HCT116 (cell line): ENCODE data around the gene LMBR1. TPM values are rescaled to one million over a fixed set of nuclear protein-coding genes. Genes with fewer than 3 reads are reported as not detected.

Experiments
- ATAC-seq: fragments of 200-7000 bp; cut with Tn5 transposase; 2 replicates; pipeline ENCODE4 v1.9.1; 2020; ENCODE audit warnings: mild to moderate bottlenecking, moderate library complexity
- BruUV-seq: library from RNA; stranded (reverse); fragments of 400-500 nt; replicated peaks from 2 replicates; lab custom pipeline; 2021; lab: Mats Ljungman, UMichigan
- CTCF ChIA-PET: fragments of 300-600 bp; sonication (Branson Sonifier 250); formaldehyde crosslinking; loops from one replicate; lab custom pipeline; 2021; ENCODE audit warnings: antibody characterized with exemption; lab: Charles Lee
- POLR2A ChIA-PET: fragments of 300-600, 350-600 bp; sonication (Branson Sonifier 250); formaldehyde crosslinking; loops from one replicate; lab custom pipeline; 2021; ENCODE audit warnings: antibody characterized with exemption; lab: Charles Lee
- RAD21 ChIA-PET, 2 experiments: fragments of 300-600 bp; sonication (Branson Sonifier 250); formaldehyde crosslinking; loops; one replicate each; lab custom pipeline; 2023; ENCODE audit warnings: low total read pairs in 2 of 2; ENCODE audit not compliant: uncharacterized antibody in 2 of 2, unreplicated experiment in 2 of 2, low non-redundant PET in 1 of 2; lab: Charles Lee
- DNase-seq: peaks from one replicate; pipeline ENCODE4 v3.0.0-alpha.2; 2010; ENCODE audit warnings: low read depth, low spot score
- H2AFZ ChIP-seq: fragments of 200-600 bp; shearing (Covaris generic), sonication (generic); 2 replicates; pipeline ENCODE4 v1.6.1; 2017; ENCODE audit warnings: low read depth, mixed run types, mixed read lengths, antibody characterized with exemption, low read length; ENCODE audit not compliant: poor library complexity, severe bottlenecking
- H3K27ac ChIP-seq: 2 replicates; pipeline ENCODE4 v1.5.1; 2012; ENCODE audit warnings: low read depth, low read length
- H3K27me3 ChIP-seq: fragments of 200-600 bp; sonication (generic); 2 replicates; pipeline ENCODE4 v1.6.1; 2016; ENCODE audit warnings: mixed run types, low read length, mixed read lengths; ENCODE audit not compliant: insufficient read depth
- H3K36me3 ChIP-seq, 2 experiments: fragments of 200-500 bp in 1 of 2; fragments of 200-600 bp in 1 of 2; sonication (Bioruptor generic) in 1 of 2; sonication (generic) in 1 of 2; 2 replicates each; pipeline versions ENCODE4 v1.5.1 to v1.6.1; 2014 to 2016; ENCODE audit warnings: low read length in 2 of 2, inconsistent platforms in 1 of 2, mixed read lengths in 1 of 2, mixed run types in 1 of 2; ENCODE audit not compliant: insufficient read depth in 2 of 2, control insufficient read depth in 1 of 2
- H3K4me1 ChIP-seq, 2 experiments: fragments of 200-600 bp in 1 of 2; sonication (generic) in 1 of 2; 2 replicates each; pipeline versions ENCODE4 v1.5.1 to v1.6.1; 2012 to 2017; ENCODE audit warnings: low read length in 2 of 2, inconsistent platforms in 1 of 2, mild to moderate bottlenecking in 1 of 2, mixed read lengths in 1 of 2, mixed run types in 1 of 2, moderate library complexity in 1 of 2; ENCODE audit not compliant: insufficient read depth in 2 of 2, control insufficient read depth in 1 of 2
- H3K4me2 ChIP-seq: fragments of 200-600 bp; sonication (generic); 2 replicates; pipeline ENCODE4 v1.6.1; 2017; ENCODE audit warnings: mixed run types, low read length, mixed read lengths
- H3K4me3 ChIP-seq, 2 experiments: fragments of 200-600 bp in 1 of 2; sonication (generic) in 1 of 2; replicated peaks in 1 of 2; 2 replicates each; pipeline ENCODE4 v1.5.1; 2011 to 2016; ENCODE audit warnings: low read length in 2 of 2, control low read depth in 1 of 2, low read depth in 1 of 2, mild to moderate bottlenecking in 1 of 2, mixed read lengths in 1 of 2, mixed run types in 1 of 2
- H3K79me2 ChIP-seq: fragments of 200-600 bp; sonication (generic); 2 replicates; pipeline ENCODE4 v1.6.1; 2017; ENCODE audit warnings: mild to moderate bottlenecking, mixed run types, low read length, moderate library complexity, mixed read lengths; ENCODE audit not compliant: insufficient read depth
- H3K9ac ChIP-seq: fragments of 200-600 bp; sonication (generic); 2 replicates; pipeline ENCODE4 v1.6.1; 2016; ENCODE audit warnings: low read length, mixed read lengths
- H3K9me2 ChIP-seq: fragments of 200-600 bp; sonication (generic), shearing (Covaris generic); 2 replicates; pipeline ENCODE4 v1.6.1; 2017; ENCODE audit warnings: mixed run types, mild to moderate bottlenecking, moderate library complexity; ENCODE audit not compliant: insufficient read depth
- H3K9me3 ChIP-seq, 2 experiments: fragments of 200-500 bp in 1 of 2; fragments of 200-600 bp in 1 of 2; sonication (Bioruptor generic) in 1 of 2; sonication (generic) in 1 of 2; 2 replicates each; pipeline ENCODE4 v1.6.1; 2014 to 2017; ENCODE audit warnings: low read length in 2 of 2, mixed read lengths in 2 of 2, inconsistent platforms in 1 of 2, low read depth in 1 of 2, mild to moderate bottlenecking in 1 of 2, mixed run types in 1 of 2, moderate library complexity in 1 of 2; ENCODE audit not compliant: control insufficient read depth in 1 of 2, insufficient read depth in 1 of 2
- H4K20me1 ChIP-seq: fragments of 200-600 bp; sonication (generic), shearing (Covaris generic); 2 replicates; pipeline ENCODE4 v1.6.1; 2017; ENCODE audit warnings: mixed run types, mild to moderate bottlenecking, moderate library complexity; ENCODE audit not compliant: insufficient read depth
- CEBPB ChIP-seq: IDR thresholded peaks from 2 replicates; pipeline ENCODE4 v1.6.1; 2012; ENCODE audit warnings: low read depth
- EGR1 ChIP-seq: IDR thresholded peaks from 2 replicates; pipeline ENCODE4 v1.6.1; 2012; ENCODE audit warnings: low read depth
- EZH2 ChIP-seq: fragments of 200-600 bp; sonication (generic); IDR thresholded peaks from 2 replicates; pipeline ENCODE4 v1.6.1; 2017; ENCODE audit warnings: antibody characterized with exemption, mixed run types
- FOSL1 ChIP-seq: IDR thresholded peaks from 2 replicates; pipeline ENCODE4 v1.6.1; 2012; ENCODE audit warnings: low read depth
- JUND ChIP-seq: IDR thresholded peaks from 2 replicates; pipeline ENCODE4 v1.6.1; 2012
- MAX ChIP-seq: IDR thresholded peaks from 2 replicates; pipeline ENCODE4 v1.6.1; 2012
- POLR2A ChIP-seq: IDR thresholded peaks from 2 replicates; pipeline ENCODE4 v1.7.0; 2011; ENCODE audit warnings: borderline replicate concordance; ENCODE audit not compliant: insufficient read depth, insufficient read length; ENCODE audit errors: extremely low read depth
- POLR2AphosphoS5 ChIP-seq: IDR thresholded peaks from 2 replicates; pipeline ENCODE4 v1.6.1; 2011; ENCODE audit warnings: mild to moderate bottlenecking, low read depth, low read length, moderate library complexity
- RAD21 ChIP-seq: IDR thresholded peaks from 2 replicates; pipeline ENCODE4 v1.6.1; 2012; ENCODE audit warnings: low read depth, mild to moderate bottlenecking
- REST ChIP-seq: IDR thresholded peaks from 2 replicates; pipeline ENCODE4 v1.6.1; 2012; ENCODE audit warnings: low read depth
- SIN3A ChIP-seq: IDR thresholded peaks from 2 replicates; pipeline ENCODE4 v1.6.1; 2012; ENCODE audit warnings: low read depth
- SP1 ChIP-seq: IDR thresholded peaks from 2 replicates; pipeline ENCODE4 v1.6.1; 2012; ENCODE audit warnings: low read depth
- SRF ChIP-seq: IDR thresholded peaks from 2 replicates; pipeline ENCODE4 v1.6.1; 2012; ENCODE audit warnings: low read depth
- TCF7L2 ChIP-seq: IDR thresholded peaks from 2 replicates; pipeline ENCODE4 v1.7.0; 2011; ENCODE audit warnings: borderline replicate concordance, inconsistent platforms; ENCODE audit not compliant: insufficient read depth, insufficient read length; ENCODE audit errors: extremely low read depth
- YY1 ChIP-seq: IDR thresholded peaks from 2 replicates; pipeline ENCODE4 v1.6.1; 2011; ENCODE audit warnings: low read length, low read depth, moderate library complexity, mild to moderate bottlenecking; ENCODE audit not compliant: insufficient replicate concordance; ENCODE audit errors: extremely low read depth
- ZNF274 ChIP-seq: fragments of 200-500 bp; sonication (Bioruptor generic); IDR thresholded peaks from 2 replicates; pipeline ENCODE4 v1.6.1; 2014; ENCODE audit warnings: mild to moderate bottlenecking, low read depth, low read length, inconsistent platforms
- intact Hi-C: fragments of 100-400 bp; cut with micrococcal nuclease; formaldehyde crosslinking; loops from 2 replicates; pipeline ENCODE4 v1.10.0; 2022
- total RNA-seq: library from RNA; stranded (reverse); gene quantifications from one replicate; pipeline ENCODE4 v1.2.1, GENCODE V29; 2021; ENCODE audit not compliant: unreplicated experiment
- TF ChIP-seq, protein P1 (sequence below): IDR thresholded peaks from 2 replicates; pipeline ENCODE4 v1.6.1; 2012
- TF ChIP-seq, protein P2 (sequence below), 3 experiments: fragments of 200-600 bp in 1 of 3; sonication (generic) in 1 of 3; IDR thresholded peaks in 2 of 3; conservative IDR thresholded peaks in 1 of 3; 2 replicates each; pipeline ENCODE4 v1.5.1; 2012 to 2017; ENCODE audit warnings: low read depth in 2 of 3, low read length in 2 of 3, antibody characterized with exemption in 1 of 3, borderline replicate concordance in 1 of 3, control low read depth in 1 of 3, mild to moderate bottlenecking in 1 of 3, mixed read lengths in 1 of 3, mixed run types in 1 of 3, moderate library complexity in 1 of 3; ENCODE audit not compliant: insufficient read depth in 1 of 3
- TF ChIP-seq, protein P3 (sequence below): IDR thresholded peaks from 2 replicates; pipeline ENCODE4 v1.6.1; 2011; ENCODE audit warnings: mild to moderate bottlenecking, low read length, moderate library complexity; ENCODE audit not compliant: insufficient replicate concordance; ENCODE audit errors: extremely low read depth

The LMBR1 gene
- total RNA-seq, 1 experiment from 2014 or later: 84.0 TPM

- intact Hi-C loops: loop anchor here (5.0 kb wide), 1 partner anchor 103 kb away; no protein-coding TSS in a partner anchor
- ChIA-PET CTCF (no interaction called here), RAD21 (no interaction called here), POLR2A (no interaction called here)
- no peak overlapping the region for H3K27ac ChIP-seq
- H3K79me2 ChIP-seq: no peaks in the 10 kb centered on the region
- BruUV-seq: no TSS peak
- peaks cover 4 to 7% of the 10 kb centered on the region in 2 experiments; a peak in 2 of 4 replicates for H3K36me3 ChIP-seq
- no peak for ATAC-seq
- no peaks in the 10 kb centered on the region for H3K9me3 ChIP-seq
- no peaks in the 10 kb centered on the region for H4K20me1 ChIP-seq
- H3K27me3 ChIP-seq: no peaks in the 10 kb centered on the region
- H2AFZ ChIP-seq: no peak overlapping the region
- no peak overlapping the region for H3K4me3 ChIP-seq
- DNase-seq: no peak
- H3K9ac ChIP-seq: no peak overlapping the region
- no peak overlapping the region for H3K4me2 ChIP-seq
- TF ChIP-seq JUND: no peak
- no peak for TF ChIP-seq SRF
- no peak for TF ChIP-seq RAD21
- TF ChIP-seq FOSL1: no peak
- TF ChIP-seq, protein P1, sequence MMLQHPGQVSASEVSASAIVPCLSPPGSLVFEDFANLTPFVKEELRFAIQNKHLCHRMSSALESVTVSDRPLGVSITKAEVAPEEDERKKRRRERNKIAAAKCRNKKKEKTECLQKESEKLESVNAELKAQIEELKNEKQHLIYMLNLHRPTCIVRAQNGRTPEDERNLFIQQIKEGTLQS: no peak
- TF ChIP-seq YY1: no peak
- no peak for TF ChIP-seq POLR2A
- TF ChIP-seq SP1: no peak
- TF ChIP-seq EGR1: no peak
- no peak for TF ChIP-seq TCF7L2
- no peak for TF ChIP-seq REST
- no peak for TF ChIP-seq SIN3A
- TF ChIP-seq MAX: no peak
- no peak for TF ChIP-seq EZH2
- no peak for TF ChIP-seq POLR2AphosphoS5
- TF ChIP-seq ZNF274: no peak
- TF ChIP-seq, protein P2, sequence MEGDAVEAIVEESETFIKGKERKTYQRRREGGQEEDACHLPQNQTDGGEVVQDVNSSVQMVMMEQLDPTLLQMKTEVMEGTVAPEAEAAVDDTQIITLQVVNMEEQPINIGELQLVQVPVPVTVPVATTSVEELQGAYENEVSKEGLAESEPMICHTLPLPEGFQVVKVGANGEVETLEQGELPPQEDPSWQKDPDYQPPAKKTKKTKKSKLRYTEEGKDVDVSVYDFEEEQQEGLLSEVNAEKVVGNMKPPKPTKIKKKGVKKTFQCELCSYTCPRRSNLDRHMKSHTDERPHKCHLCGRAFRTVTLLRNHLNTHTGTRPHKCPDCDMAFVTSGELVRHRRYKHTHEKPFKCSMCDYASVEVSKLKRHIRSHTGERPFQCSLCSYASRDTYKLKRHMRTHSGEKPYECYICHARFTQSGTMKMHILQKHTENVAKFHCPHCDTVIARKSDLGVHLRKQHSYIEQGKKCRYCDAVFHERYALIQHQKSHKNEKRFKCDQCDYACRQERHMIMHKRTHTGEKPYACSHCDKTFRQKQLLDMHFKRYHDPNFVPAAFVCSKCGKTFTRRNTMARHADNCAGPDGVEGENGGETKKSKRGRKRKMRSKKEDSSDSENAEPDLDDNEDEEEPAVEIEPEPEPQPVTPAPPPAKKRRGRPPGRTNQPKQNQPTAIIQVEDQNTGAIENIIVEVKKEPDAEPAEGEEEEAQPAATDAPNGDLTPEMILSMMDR (IDR thresholded peaks at IDR 0.05 in 2 of 3, conservative IDR thresholded peaks at IDR 0.05 in 1 of 3; ENCODE audit: borderline replicate concordance in 1 of 3, insufficient read depth in 1 of 3, low read depth in 2 of 3, low read length in 2 of 3): no peak
- TF ChIP-seq CEBPB: no peak
- TF ChIP-seq, protein P3, sequence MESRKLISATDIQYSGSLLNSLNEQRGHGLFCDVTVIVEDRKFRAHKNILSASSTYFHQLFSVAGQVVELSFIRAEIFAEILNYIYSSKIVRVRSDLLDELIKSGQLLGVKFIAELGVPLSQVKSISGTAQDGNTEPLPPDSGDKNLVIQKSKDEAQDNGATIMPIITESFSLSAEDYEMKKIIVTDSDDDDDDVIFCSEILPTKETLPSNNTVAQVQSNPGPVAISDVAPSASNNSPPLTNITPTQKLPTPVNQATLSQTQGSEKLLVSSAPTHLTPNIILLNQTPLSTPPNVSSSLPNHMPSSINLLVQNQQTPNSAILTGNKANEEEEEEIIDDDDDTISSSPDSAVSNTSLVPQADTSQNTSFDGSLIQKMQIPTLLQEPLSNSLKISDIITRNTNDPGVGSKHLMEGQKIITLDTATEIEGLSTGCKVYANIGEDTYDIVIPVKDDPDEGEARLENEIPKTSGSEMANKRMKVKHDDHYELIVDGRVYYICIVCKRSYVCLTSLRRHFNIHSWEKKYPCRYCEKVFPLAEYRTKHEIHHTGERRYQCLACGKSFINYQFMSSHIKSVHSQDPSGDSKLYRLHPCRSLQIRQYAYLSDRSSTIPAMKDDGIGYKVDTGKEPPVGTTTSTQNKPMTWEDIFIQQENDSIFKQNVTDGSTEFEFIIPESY: no peak
- no peaks in the 10 kb centered on the region for H3K4me1 ChIP-seq
- H3K9me2 ChIP-seq: no peaks in the 10 kb centered on the region
These were observed 208.3 kb downstream of the LMBR1 start for GRCh38 chr7:156684661-156685060.
